A673 (cell line): ENCODE results near the gene C4B. TPM values are rescaled to one million over a fixed set of nuclear protein-coding genes. Genes with fewer than 3 reads are reported as not detected.
"Not testable (repeated sequence)": the region's sequence is repeated elsewhere in the genome, so short reads cannot be mapped to it uniquely, and the experiment has no call there.

ENCODE experiments used
- BruUV-seq: library from RNA; stranded (reverse); fragments of 400-500 nt; replicated peaks from 2 replicates; lab custom pipeline; 2021; lab: Mats Ljungman, UMichigan
- CTCF ChIA-PET: fragments of 300-600 bp; sonication (Branson Sonifier 250); formaldehyde crosslinking; loops from one replicate; lab custom pipeline; 2022; ENCODE audit warnings: antibody characterized with exemption; lab: Charles Lee
- POLR2A ChIA-PET: fragments of 300-600 bp; sonication (Branson Sonifier 250); formaldehyde crosslinking; loops from one replicate; lab custom pipeline; 2022; ENCODE audit warnings: antibody characterized with exemption; ENCODE audit not compliant: low non-redundant PET; lab: Charles Lee
- DNase-seq: peaks from one replicate; pipeline ENCODE4 v3.0.0-alpha.2; 2015; ENCODE audit warnings: low spot score
- H3K27ac ChIP-seq: fragments of 200-600 bp; sonication (generic); 2 replicates; pipeline ENCODE4 v1.5.1; 2016; ENCODE audit warnings: mixed run types, low read depth, mild to moderate bottlenecking, mixed read lengths, antibody characterized with exemption, low read length; ENCODE audit not compliant: poor library complexity, severe bottlenecking
- H3K27me3 ChIP-seq: fragments of 200-600 bp; sonication (generic); replicated peaks from 2 replicates; pipeline ENCODE4 v1.6.1; 2017; ENCODE audit warnings: mixed run types, low read depth, mild to moderate bottlenecking, mixed read lengths, antibody characterized with exemption, low read length; ENCODE audit not compliant: insufficient read depth, poor library complexity
- H3K36me3 ChIP-seq: fragments of 200-600 bp; sonication (generic); 2 replicates; pipeline ENCODE4 v1.6.1; 2016; ENCODE audit warnings: mixed run types, mild to moderate bottlenecking, mixed read lengths, antibody characterized with exemption, low read length; ENCODE audit not compliant: insufficient read depth, poor library complexity, severe bottlenecking
- H3K4me1 ChIP-seq: fragments of 200-600 bp; sonication (generic); 2 replicates; pipeline ENCODE4 v1.6.1; 2017; ENCODE audit warnings: mixed run types, mild to moderate bottlenecking, mixed read lengths, antibody characterized with exemption, low read length; ENCODE audit not compliant: insufficient read depth, poor library complexity, severe bottlenecking
- H3K4me3 ChIP-seq: fragments of 200-600 bp; sonication (generic); 2 replicates; pipeline ENCODE4 v1.5.1; 2016; ENCODE audit warnings: low read depth, mixed run types, mild to moderate bottlenecking, mixed read lengths, low read length; ENCODE audit not compliant: poor library complexity, severe bottlenecking
- H3K9me3 ChIP-seq: fragments of 200-600 bp; sonication (generic); 2 replicates; pipeline ENCODE4 v1.6.1; 2016; ENCODE audit warnings: mixed run types, low read depth, mild to moderate bottlenecking, mixed read lengths, antibody characterized with exemption, low read length; ENCODE audit not compliant: poor library complexity, severe bottlenecking
- EZH2 ChIP-seq: fragments of 200-600 bp; sonication (generic); IDR thresholded peaks from 2 replicates; pipeline ENCODE4 v1.6.1; 2017; ENCODE audit warnings: borderline replicate concordance, low read depth, mild to moderate bottlenecking, mixed read lengths, antibody characterized with exemption, low read length; ENCODE audit not compliant: poor library complexity, severe bottlenecking
- intact Hi-C: fragments of 100-400 bp; cut with micrococcal nuclease; formaldehyde crosslinking; loops from one replicate; pipeline ENCODE4 v1.10.0; 2022; ENCODE audit not compliant: unreplicated experiment
- total RNA-seq: library from RNA; stranded (reverse); gene quantifications from 2 replicates; pipeline ENCODE4 v1.2.3, GENCODE V29; 2021
- TF ChIP-seq, protein P1 (sequence below): fragments of 300-800, 200-600 bp; sonication (generic); conservative IDR thresholded peaks from 2 replicates; pipeline ENCODE4 v1.5.1; 2017; ENCODE audit warnings: low read depth, mild to moderate bottlenecking, antibody characterized with exemption, low read length, moderate library complexity, mixed read lengths

C4B gene
- total RNA-seq, 1 experiment from 2014 or later, result 2.2 TPM

- BruUV-seq, result no TSS peak
- ChIA-PET CTCF (no interaction called here), POLR2A (no interaction called here)
- intact Hi-C loops, result no loop called here
- Histone ChIP-seq H3K9me3 (no peaks in the 10 kb centered on the region), H3K4me1 (no peaks in the 10 kb centered on the region), H3K27me3 (no peaks in the 10 kb centered on the region), H3K4me3 (no peak overlapping the region), H3K27ac (no peak overlapping the region), H3K36me3 (no peaks in the 10 kb centered on the region)
- TF ChIP-seq, protein P1, sequence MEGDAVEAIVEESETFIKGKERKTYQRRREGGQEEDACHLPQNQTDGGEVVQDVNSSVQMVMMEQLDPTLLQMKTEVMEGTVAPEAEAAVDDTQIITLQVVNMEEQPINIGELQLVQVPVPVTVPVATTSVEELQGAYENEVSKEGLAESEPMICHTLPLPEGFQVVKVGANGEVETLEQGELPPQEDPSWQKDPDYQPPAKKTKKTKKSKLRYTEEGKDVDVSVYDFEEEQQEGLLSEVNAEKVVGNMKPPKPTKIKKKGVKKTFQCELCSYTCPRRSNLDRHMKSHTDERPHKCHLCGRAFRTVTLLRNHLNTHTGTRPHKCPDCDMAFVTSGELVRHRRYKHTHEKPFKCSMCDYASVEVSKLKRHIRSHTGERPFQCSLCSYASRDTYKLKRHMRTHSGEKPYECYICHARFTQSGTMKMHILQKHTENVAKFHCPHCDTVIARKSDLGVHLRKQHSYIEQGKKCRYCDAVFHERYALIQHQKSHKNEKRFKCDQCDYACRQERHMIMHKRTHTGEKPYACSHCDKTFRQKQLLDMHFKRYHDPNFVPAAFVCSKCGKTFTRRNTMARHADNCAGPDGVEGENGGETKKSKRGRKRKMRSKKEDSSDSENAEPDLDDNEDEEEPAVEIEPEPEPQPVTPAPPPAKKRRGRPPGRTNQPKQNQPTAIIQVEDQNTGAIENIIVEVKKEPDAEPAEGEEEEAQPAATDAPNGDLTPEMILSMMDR, result no peak
- no peak for TF ChIP-seq EZH2
- DNase-seq, result no peak
These were observed 46.5 kb downstream of the C4B start for GRCh38 chr6:32060966-32061655.

DNA sequence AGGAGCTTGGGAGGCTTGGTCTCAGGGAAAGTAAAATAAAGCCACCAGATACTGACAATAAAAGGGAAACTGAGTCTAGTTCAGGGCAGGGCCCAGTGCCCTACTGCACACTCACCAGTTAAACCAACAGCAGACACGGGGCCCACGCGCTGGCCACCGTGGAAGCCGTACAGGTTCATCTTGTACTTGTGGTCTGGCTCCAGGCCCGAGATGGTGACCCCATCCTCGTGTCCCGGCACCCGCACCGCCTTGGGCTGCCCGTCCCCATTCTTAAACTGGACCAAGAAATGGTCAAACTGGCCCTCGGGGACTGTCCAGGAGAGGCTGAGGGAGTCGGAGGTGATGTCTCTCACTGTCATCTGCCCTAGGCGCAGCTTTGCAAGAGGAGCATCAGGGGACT is 50.1 kb downstream of the C4B start:
- H3K27me3 ChIP-seq, result no peaks in the 10 kb centered on the region
- no peaks in the 10 kb centered on the region for H3K9me3 ChIP-seq
- DNase-seq, result no peak
- intact Hi-C loops, result no loop called here
- ChIA-PET POLR2A (no interaction called here), CTCF (no interaction called here)
- H3K27ac ChIP-seq, result no peak overlapping the region
- H3K4me1 ChIP-seq, result no peaks in the 10 kb centered on the region
- BruUV-seq, result no TSS peak
- H3K36me3 ChIP-seq, result no peaks in the 10 kb centered on the region
- TF ChIP-seq EZH2, result no peak
- TF ChIP-seq, protein P1, result no peak
- H3K4me3 ChIP-seq, result no peak overlapping the region

GRCh38 chr6:32067521-32067920 is 52.9 kb downstream of the C4B start:
- DNase-seq, H3K4me3 ChIP-seq, intact Hi-C loops, H3K27ac ChIP-seq, H3K36me3 ChIP-seq, H3K9me3 ChIP-seq, POLR2A ChIA-PET, BruUV-seq, CTCF ChIA-PET, H3K27me3 ChIP-seq, H3K4me1 ChIP-seq: not testable (repeated sequence)

DNA sequence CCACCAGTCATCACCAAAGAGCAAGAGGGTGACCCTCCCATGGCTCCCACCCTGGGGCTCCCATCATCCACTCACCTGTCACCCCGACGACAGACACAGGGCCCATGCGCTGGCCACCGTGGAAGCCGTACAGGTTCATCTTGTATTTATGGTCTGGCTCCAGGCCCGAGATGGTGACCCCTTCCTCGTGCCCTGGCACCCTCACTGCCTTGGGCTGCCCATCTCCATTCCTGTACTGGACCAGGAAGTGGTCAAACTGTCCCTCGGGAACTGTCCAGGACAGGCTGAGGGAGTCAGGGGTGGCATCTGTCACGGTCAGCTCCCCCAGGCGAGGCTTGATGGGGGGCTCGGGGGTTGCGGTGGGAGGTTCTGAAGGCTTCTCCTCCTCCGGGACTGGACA is 53.7 kb downstream of the C4B start:
- H3K4me1 ChIP-seq, H3K9me3 ChIP-seq, CTCF ChIA-PET, DNase-seq, H3K36me3 ChIP-seq, H3K27me3 ChIP-seq, POLR2A ChIA-PET, H3K27ac ChIP-seq, H3K4me3 ChIP-seq, BruUV-seq, intact Hi-C loops: not testable (repeated sequence)
